ENCODE results near the gene DSG1.
"Not testable (repeated sequence)": the region's sequence is repeated elsewhere in the genome, so short reads cannot be mapped to it uniquely, and the experiment has no call there.

DSG1 gene

DNA sequence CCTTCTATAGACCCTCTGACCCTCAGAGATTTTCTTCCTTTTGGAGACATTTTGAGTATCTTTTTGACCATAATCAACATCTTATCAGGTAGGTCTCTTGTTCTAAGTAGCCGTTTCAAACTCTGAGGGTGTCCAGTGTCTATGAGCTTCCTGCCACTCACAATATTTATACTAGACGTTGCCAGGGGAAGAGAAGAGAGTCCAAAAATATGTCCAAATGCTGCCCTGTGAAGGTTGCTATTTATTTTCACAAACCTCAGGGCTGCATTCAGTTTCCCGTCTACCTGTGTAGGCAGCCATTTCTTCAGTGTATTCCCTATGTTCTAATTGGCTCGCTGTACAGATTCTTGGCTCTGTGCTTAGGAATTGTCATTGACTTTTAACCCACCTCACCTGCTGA, 986 bp upstream of the DSG1 start:
- Mint-ChIP-seq H3K36me3 (ENCODE audit: low read depth) (no peaks in the 10 kb centered on the region), H3K9me3 (peaks cover under 1% of the 10 kb centered on the region), H3K4me1 (no peaks in the 10 kb centered on the region), H3K27ac (no peak overlapping the region), H3K27me3 (ENCODE audit: low read depth, poor library complexity) (no peaks in the 10 kb centered on the region), H3K4me3 (no peak overlapping the region)
- TF ChIP-seq, protein P1, sequence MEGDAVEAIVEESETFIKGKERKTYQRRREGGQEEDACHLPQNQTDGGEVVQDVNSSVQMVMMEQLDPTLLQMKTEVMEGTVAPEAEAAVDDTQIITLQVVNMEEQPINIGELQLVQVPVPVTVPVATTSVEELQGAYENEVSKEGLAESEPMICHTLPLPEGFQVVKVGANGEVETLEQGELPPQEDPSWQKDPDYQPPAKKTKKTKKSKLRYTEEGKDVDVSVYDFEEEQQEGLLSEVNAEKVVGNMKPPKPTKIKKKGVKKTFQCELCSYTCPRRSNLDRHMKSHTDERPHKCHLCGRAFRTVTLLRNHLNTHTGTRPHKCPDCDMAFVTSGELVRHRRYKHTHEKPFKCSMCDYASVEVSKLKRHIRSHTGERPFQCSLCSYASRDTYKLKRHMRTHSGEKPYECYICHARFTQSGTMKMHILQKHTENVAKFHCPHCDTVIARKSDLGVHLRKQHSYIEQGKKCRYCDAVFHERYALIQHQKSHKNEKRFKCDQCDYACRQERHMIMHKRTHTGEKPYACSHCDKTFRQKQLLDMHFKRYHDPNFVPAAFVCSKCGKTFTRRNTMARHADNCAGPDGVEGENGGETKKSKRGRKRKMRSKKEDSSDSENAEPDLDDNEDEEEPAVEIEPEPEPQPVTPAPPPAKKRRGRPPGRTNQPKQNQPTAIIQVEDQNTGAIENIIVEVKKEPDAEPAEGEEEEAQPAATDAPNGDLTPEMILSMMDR (IDR thresholded peaks at IDR 0.05), result no peak
- no peak for DNase-seq

DNA sequence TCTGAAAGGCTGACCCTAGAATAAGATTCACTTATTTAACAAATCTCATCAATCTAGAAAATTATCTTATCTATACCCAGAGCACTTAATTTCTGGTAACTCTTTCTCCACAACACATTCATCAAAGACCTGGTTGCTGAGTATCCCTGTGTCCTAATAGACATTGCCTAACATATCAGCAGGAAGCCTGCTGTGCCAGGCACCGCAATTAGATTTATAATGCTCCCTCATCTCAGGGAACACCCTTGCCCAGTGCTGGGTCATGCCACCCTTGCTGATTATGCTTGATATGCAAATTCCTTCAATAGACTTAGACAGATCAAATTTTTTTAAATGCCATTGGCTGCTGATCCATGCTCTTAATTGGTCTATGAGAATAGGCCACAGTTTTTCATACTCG, 3.8 kb downstream of the DSG1 start:
- Mint-ChIP-seq H3K4me1 (no peaks in the 10 kb centered on the region), H3K27ac (no peak overlapping the region), H3K9me3 (peaks cover 4% of the 10 kb centered on the region), H3K4me3 (no peak overlapping the region), H3K36me3 (ENCODE audit: low read depth) (no peaks in the 10 kb centered on the region), H3K27me3 (ENCODE audit: low read depth, poor library complexity) (peaks cover 4% of the 10 kb centered on the region)
- TF ChIP-seq, protein P1 (IDR thresholded peaks at IDR 0.05), result no peak
- no peak for DNase-seq

DNA sequence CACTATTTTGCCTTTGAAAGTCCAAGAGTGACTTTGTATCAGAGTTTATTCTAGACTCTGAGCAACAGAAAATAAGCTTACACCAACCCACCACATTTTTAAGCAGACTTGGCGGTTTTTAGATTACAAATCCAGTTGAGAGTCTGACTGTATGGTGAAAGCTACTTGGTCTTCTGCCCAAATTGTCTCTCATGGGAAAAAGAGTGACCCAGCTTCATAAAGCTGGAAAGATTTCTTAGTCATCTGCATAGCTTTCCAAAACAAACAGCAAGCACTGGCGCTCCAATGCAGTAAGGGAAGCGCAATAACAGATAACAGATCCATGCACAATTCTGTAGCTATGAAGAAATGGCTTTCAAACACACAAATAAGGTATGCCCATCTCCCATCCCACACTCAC, 7.1 kb downstream of the DSG1 start:
- peaks cover 4% of the 10 kb centered on the region for H3K4me1 Mint-ChIP-seq
- H3K27ac Mint-ChIP-seq, result no peak overlapping the region
- DNase-seq, result no peak
- H3K36me3 Mint-ChIP-seq (ENCODE audit: low read depth), result no peaks in the 10 kb centered on the region
- TF ChIP-seq, protein P1 (IDR thresholded peaks at IDR 0.05), result no peak
- peaks cover 4% of the 10 kb centered on the region for H3K27me3 Mint-ChIP-seq (ENCODE audit: low read depth, poor library complexity)
- H3K9me3 Mint-ChIP-seq, result peaks cover 4% of the 10 kb centered on the region
- H3K4me3 Mint-ChIP-seq, result no peak overlapping the region

DNA sequence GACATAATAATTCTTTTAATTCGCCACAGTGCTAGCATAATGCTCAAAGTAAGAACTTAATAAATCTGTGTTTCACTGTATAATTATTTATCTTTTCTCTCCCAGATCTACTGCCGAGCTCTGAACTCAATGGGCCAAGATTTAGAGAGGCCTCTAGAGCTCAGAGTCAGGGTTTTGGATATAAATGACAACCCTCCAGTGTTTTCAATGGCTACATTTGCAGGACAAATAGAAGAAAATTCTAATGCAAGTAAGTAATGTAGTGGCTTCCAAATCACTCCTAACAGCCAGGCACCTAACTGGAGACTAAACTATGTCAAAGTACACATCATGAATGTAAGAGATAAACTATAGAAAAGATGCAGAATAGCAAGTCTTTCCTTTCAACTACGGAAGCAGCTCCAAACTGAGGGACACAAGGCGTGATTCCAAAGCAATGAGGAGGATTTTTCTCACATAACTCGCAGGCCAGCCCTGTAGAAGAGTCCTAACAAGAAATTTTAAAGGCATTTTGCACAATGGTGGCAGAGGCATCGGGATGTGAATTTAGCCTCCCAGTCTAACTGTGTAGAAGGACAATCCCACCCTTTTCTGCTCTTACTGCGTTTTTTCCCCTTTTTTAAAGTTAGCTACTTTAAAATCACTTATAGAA, 12.0 kb downstream of the DSG1 start:
- Mint-ChIP-seq H3K27ac (no peak overlapping the region), H3K9me3 (no peaks in the 10 kb centered on the region), H3K27me3 (ENCODE audit: low read depth, poor library complexity) (no peaks in the 10 kb centered on the region), H3K36me3 (ENCODE audit: low read depth) (no peaks in the 10 kb centered on the region), H3K4me3 (no peak overlapping the region), H3K4me1 (peaks cover 5% of the 10 kb centered on the region)
- DNase-seq, result no peak
- TF ChIP-seq, protein P1 (IDR thresholded peaks at IDR 0.05), result no peak

DNA sequence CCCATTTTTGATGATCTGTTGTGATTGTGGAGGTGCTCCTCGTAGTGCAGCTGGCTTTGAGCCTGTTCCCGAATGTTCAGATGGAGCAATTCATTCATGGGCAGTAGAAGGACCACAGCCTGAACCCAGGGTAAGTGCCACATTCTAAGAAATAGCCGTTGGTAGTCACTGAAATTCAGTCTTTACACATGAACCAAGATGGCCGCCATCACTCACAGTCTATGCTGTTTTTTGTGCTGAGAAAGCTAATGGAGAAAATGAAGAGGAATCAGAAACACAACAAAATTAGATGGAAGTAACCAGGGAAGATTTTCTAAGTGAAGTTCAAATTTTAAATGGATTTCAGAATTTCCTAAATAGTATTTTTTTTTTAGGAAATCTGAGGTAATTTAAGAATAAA, 25.5 kb downstream of the DSG1 start:
- Mint-ChIP-seq H3K9me3 (peaks cover 9% of the 10 kb centered on the region), H3K27ac (no peak overlapping the region), H3K27me3 (ENCODE audit: low read depth, poor library complexity) (no peaks in the 10 kb centered on the region), H3K4me3 (no peak overlapping the region), H3K36me3 (ENCODE audit: low read depth) (peaks cover 5% of the 10 kb centered on the region), H3K4me1 (no peaks in the 10 kb centered on the region)
- TF ChIP-seq, protein P1 (IDR thresholded peaks at IDR 0.05), result no peak
- no peak for DNase-seq

DNA sequence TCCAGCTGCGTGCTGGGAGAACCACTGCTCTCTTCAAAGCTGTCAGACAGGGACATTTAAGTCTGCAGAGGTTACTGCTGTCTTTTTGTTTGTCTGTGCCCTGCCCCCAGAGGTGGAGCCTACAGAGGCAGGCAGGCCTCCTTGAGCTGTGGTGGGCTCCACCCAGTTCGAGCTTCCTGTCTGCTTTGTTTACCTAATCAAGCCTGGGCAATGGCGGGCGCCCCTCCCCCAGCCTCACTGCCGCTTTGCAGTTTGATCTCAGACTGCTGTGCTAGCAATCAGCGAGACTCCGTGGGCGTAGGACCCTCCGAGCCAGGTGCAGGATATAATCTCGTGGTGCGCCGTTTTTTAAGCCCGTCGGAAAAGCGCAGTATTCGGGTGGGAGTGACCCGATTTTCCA, 35.4 kb downstream of the DSG1 start:
- DNase-seq; H3K27me3 Mint-ChIP-seq (ENCODE audit: low read depth, poor library complexity): not testable (repeated sequence)

More for the DNA sequence above, 35.4 kb downstream of the DSG1 start:
- H3K4me1 Mint-ChIP-seq; H3K36me3 Mint-ChIP-seq (ENCODE audit: low read depth); H3K27ac Mint-ChIP-seq; H3K4me3 Mint-ChIP-seq: not testable (repeated sequence)
- H3K9me3 Mint-ChIP-seq, result peaks cover 24% of the 10 kb centered on the region

Measured in nephron progenitor cell (in vitro differentiated cells).